ENCODE data around the gene RPL36.
A peak's percentile ranks its signal among the peaks of the same experiment; 100 is the strongest.
"Not testable (repeated sequence)": the region's sequence is repeated elsewhere in the genome, so short reads cannot be mapped to it uniquely, and the experiment has no call there.

RPL36 gene

DNA sequence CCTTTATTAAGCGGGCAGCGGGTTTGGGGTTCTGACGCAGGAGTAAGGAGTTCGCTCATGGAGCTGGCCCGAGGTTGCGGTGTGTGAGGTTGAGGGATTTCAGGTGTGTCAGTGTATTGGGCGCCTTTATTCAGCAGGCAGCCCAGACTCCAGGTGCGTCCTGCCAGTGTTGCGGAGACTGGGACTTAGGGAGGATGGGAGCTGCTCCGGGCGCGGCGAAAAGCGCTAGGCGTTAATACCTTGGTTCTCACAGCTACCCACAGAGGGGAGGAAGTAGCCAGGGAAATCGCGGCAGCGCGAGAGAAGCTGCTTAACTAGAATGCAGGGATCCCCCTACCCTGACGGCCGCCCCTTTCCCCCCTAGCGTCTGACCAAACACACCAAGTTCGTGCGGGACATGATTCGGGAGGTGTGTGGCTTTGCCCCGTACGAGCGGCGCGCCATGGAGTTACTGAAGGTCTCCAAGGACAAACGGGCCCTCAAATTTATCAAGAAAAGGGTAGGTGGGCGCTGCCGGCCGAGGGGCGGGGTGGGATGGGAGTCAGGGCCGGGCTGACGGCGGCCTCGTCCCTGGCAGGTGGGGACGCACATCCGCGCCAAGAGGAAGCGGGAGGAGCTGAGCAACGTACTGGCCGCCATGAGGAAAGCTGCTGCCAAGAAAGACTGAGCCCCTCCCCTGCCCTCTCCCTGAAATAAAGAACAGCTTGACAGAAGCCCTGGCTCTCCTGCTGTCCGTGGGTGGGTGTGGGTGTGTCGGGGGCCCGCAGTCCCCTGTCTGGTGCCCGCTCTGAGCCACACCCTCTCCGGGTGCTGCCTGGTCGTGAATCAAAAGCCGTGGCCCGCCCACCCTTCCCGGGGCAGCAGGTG lies 1.1 kb downstream of the RPL36 start:
- DNase-seq (ENCODE audit: low spot score): peak; percentile 52

DNA sequence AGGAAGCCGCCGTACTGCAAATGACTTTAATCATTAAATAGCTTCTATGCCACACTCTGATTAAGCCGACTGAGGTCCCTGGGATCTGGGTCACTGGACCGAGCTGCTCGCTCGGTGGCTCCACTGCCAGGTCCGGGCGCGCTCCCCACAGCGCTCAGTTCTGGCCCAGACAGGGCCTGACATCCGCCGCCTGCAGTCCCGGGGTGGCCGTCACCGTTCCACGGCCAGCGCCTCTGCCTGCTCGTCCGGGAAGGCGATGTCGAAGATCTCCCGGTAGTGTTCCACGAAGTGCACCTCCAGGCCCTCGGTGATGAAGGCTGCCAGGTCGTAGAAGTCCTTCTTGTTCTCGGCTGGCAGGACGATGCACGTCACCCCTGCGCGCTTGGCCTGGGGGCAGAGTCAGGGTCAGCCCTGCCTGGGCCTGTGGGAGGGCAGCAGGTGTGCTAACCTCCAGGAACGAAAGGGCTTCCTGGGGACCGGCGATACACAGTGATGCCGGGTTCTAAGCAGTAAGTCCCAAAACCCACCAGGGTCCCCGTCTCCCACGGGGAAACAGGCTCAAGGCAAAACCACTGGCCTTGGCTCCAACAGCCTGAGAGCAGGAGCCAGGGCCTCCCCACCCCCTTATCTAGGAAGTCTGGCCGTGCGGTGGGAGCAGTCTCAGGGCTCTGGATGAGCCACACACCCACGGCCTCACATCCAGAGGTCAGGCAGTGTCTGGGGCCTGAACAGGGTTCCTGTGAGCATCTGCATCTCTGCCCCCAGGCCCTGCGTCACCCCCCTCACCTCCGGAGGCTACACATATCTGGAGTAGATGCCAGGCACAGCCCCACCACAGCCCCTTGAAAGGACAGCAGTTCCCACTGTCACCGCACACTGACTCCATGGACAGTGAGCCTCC lies 2.0 kb downstream of the RPL36 start:
- DNase-seq (ENCODE audit: low spot score): no peak

DNA sequence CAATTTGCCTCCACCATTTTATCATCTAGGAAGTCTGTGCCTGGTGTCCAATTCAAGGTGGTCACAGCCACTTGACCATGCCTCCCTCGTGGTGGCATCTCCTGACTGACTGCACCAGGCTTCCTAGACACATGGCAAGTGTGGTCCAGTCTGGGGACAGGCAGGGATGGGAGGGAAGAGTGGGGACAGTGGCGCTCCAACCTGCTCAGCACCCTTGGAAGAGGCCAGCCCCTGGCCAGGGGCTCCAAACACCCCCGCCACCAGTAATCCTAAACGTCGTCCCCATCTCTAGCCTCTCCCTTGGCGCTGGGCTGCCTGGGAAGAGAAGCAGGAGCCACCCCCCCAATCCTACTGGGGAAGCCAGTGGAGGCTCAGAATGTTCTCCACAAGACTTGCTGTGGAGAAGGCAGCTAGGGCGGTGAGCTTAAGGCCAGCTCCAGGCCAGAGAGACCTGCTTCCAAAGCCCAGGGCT lies 2.7 kb downstream of the RPL36 start:
- DNase-seq (ENCODE audit: low spot score): no peak

DNA sequence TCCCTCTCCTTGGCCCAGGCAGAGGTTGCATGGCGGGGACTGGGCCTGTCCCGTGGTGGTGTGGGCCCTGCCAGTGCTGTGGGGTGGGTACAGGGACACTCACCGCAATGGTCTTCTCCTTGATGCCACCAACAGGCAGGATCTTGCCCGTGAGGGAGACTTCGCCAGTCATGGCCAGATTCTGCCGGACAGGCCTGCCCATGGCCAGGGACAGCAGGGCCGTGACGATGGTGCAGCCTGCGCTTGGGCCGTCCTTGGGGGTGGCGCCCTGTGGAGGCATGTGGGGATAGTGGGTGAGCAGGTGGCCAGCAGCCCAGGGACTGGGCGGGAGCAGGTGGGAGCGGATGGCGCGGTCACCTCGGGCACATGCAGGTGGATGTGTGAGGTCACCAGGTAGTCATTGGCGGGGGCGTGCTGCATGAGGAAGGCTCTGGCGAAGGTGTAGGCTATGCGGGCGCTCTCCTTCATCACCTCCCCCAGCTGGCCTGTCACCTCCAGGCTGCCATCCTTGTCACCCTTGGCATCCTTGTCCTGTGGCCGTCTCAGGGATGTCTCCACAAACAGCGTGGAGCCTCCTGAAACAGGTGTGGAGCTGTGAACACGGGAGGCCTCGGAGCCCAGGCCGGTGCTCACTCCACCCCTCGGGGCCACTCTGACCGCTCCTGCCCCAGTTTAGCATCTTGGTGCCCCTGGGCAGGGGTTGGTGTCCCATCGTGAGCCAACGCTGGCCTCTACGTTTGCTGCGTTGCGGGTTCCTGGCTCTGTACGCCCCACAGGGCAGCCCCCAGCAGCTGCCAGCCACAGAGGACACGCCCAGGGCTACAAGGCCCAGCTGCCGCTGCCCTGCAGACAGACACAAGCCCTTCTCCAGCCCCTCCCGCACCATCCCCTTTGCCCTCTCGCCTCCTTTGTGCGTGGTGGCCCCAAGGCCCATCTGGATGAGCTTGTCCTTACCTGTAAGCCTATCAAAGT lies 3.4 kb downstream of the RPL36 start:
- DNase-seq (ENCODE audit: low spot score): no peak

DNA sequence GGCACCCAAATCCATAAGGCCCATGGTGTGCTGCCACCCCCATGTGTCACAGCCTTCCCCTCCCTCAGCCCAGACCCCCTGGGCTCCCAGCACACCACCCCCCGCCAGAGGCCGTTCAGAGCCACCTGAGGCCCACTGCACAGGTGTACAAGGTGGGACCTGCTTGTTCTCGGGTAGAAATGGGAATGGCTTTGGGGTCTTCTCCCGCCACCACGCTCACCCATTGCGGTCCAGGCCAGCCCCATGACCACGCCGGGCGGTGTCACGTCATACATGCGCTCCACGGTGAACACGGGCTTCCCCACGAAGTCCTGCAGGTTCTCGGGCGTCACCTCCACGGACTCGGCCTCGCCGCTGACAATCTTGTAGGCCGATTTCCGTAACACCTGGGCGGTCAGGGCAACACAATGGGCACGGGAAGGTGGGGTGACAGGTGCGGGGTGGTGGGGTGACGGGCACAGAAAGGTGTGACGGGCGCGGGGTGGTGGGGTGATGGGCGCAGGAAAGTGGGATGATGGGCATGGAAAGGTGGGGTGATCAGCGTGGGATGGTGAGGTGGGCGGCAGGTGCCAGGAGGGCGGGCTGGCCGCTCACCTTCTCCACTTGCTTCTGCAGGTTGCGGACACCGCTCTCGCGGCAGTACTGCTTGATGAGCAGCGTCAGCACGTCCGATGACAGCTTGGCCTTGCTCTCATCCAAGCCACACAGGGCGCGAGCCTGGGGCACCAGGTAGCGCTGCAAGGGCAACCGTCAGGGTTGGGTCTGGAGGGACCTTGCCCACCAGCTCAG lies 4.3 kb downstream of the RPL36 start:
- DNase-seq (ENCODE audit: low spot score): no peak

DNA sequence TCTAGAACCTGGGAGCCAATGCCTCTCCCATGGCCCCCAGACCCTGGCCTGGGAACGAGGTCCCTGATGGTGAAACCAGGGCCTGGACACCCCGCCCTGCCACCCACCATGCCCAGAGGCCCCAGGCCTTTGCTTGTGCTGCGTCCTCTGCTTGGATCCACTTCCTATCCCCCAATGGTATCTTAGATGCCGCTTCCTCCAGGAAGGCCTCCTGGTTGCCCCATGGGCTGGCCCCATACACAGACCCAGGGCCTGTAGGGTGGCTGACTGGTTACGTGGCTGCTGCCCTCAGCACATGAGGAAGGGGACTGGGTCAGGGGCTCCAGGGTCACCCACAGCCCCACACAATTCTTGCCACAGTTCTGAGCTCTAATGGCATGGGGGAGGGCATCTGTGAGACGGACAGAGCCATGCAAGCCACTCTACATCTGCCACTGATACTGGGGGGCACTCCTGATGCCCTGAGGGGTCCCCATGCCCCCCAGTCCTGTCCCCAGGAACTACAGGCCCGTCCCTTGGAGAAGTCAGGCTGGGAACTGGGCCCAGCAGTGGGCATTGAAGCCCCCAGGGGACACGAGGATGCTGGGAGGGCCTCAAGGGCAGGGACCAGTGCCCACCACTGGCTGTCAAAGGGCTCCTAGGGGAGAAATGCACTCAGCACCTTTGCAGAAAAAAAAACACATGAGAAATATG lies 5.0 kb downstream of the RPL36 start:
- no peak for DNase-seq (ENCODE audit: low spot score)

DNA sequence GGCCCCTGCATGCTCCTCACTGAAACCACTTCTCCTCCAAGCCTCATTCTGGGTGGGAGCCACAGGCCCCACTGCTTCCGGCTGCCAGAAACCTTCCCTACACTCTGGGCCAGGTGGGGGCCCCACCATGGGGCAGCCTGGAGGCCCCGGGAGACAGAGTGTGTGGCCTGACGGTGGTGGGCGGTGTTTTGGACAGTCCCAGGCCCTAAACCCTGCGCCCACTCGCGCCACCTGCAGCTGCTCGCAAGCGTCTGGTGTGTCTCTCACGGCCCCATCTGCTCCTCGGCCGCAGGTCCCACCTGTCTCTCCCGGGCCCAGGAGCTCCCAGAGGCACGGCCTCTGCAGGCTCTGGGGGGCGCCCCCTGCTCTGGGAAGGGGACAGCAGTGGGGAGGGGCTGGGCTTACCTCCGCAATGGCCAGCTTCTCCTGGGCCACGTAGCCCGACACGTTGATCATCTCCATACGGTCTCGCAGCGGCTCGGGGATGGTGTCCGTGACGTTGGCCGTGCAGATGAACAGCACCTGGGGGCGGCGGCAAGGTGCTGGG lies 5.6 kb downstream of the RPL36 start:
- DNase-seq (ENCODE audit: low spot score): no peak

DNA sequence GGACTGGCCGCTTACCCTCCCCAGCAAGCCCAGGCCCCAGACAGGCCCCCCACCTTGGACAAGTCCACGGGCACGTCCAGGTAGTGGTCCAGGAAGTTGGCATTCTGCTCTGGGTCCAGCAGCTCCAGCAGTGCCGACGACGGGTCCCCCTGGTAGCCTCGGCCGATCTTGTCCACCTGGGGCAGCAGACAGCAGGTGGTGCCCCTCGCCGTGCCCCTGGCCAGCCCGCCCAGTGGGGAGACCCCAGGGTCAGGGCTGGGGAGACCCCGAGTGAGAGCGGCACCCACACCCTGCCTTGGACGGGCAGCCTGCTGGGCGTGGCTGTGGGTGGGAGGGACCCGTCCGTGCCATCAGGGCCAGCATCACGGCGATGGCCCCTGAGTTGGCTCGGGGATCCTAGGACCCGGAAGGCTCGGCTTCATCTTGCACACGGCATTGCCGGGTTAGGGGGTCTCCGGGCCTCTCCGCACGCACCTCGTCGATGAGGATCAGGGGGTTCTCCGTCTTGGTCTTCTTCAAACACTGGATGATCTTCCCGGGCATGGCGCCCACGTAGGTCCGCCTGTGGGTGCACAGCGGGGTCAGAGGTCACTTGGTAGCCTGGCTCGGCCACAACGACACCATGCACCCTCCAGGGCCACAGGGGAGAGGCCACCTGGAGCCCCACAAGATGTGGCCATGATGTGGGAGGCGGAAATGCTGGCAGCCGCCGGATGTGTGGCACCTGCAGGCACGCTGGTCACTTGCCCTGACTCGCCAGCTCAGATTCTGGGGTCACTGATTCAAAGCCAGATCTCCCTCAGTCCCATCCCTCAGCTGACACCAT lies 6.3 kb downstream of the RPL36 start:
- no peak for DNase-seq (ENCODE audit: low spot score)

DNA sequence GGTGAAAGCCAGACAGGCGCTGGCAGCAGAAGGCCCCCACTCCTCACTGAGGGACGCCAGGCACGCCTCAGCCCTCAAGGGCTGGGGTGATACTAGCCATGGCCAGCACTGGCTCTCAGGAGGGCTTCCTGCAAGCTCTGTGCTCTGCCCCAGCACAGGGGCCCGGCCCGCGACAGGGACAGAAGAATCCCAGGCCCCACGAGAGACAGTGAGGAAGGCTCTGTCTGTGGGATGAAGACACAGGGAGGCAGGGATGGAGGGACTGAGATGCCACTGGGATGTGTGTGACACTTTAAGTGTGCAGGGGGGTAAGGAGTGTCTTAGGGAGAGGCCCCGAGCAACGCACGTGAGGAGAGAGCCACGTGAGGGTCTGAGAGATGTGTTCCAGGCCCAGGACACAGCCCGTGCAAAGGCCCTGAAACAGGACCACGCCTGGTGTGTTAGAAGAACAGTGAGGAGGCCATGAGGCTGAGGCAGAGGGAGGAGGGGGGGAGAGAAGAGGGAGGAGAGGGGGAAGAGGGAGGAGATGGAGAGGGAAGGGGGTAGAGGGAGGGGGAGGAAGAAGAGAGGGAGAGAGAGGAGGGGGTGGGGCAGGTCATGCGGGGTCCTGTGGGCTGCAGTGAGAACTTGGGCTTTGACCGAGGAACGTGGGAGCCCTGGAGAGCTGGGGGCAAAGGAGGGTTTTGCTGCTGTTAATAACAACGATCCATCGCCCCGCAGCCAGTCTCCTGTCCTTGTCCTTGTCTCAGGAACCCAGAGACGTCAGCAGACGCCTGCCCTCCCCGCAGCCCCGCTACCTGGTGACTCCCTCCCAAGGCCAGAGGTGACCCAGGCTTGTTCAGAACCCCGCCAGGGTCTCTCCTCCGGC lies 7.2 kb downstream of the RPL36 start:
- DNase-seq (ENCODE audit: low spot score): no peak

DNA sequence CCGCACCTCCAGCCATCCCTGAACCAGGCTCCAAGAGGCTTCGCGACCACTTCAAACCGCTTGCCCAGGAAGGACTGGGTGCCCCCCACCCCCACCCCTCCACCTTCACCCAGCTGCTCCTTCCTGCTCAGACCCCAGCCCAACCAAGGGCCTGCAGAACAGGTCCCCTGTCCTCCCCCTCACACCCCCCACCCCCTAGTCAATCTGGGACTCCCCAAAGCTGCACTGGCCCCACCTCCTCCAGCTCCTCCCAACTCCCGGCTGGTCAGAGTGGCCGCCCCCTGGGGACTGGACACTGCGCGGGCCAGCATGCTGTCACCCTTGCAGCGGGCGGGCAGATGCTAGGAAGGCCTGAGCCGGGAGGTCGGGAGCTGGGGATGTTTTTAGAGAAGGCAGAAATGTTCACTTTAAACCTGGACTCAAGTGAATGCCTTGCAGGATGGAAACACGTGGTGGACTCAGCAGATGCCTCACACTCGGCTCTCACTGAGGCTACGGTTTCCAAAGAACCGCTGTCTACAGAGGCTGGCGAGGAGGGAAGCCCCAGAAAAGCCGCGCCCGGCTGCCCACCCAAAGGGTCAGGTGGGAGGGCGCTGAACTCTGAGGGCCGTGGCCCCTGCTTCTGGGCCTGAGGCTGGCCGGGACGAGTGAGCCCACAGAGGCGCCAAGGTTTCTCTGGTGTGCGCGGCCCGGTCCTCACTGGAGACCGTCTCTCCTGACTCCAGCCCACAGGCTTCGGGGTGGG lies 8.0 kb downstream of the RPL36 start:
- DNase-seq (ENCODE audit: low spot score): no peak

DNA sequence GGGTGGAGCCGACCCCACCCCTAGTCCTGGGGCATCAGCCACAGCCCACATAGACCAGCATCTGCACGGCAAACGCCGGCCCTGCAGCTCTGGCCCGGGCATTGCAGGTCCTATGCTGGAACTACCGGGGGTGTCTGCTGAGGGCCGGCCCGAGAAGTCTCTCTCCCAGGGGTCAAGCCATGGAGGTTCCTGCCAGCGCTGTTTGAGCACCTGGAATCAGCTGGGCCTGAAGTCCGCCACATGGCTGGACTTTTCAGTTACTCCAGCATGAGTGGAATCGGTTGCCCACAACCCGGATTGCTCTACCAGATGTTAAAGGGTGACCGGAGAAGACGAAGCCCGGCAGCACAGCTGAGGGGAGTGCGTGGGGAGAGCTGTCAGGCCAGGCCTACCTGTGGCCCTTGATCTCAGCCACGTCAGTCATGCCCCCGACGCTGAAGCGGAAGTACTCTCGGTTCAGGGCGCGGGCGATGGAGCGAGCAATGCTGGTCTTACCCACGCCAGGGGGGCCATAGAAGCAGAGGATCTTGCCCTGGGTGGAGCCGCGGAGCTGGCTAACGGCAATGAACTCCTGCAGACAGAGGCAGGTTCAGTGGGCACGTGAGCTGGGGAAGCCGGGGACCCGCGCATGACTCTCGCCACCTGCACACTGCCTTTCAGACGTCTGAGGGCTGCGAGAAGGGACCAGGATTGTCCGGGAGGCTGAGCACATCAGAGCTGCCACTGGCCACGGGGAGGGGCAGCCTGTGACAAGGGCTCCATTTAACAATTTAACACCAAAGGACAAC lies 8.7 kb downstream of the RPL36 start:
- no peak for DNase-seq (ENCODE audit: low spot score)

DNA sequence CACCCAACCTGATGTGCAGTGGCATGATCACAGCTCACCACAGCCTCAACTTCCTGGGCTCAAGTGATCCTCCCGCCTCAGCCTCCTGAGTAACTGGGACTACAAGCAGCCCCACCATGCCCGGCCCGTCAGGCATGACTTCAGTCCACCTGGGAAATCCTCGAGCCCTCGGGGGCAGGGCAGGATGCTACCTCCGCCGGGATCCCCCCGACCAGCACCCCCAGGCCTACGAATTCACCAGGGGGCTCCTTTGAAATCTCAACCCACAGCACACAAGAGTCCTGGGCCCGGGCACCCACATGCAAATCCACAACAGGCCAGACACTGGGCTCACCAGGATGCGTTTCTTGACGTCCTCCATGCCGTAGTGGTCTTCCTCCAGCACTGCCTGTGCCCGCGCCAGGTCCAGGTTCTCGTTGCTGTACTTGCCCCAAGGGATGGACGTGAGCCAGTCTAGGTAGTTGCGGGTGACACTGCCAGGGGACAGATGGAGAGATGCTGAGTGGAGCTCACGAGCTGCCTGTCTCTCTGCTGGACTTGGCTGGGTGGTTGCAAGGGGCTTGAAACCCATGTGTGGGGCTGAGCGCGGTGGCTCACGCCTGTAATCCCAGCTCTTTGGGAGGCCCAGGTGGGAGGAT lies 10.5 kb downstream of the RPL36 start:
- DNase-seq (ENCODE audit: low spot score): no peak

DNA sequence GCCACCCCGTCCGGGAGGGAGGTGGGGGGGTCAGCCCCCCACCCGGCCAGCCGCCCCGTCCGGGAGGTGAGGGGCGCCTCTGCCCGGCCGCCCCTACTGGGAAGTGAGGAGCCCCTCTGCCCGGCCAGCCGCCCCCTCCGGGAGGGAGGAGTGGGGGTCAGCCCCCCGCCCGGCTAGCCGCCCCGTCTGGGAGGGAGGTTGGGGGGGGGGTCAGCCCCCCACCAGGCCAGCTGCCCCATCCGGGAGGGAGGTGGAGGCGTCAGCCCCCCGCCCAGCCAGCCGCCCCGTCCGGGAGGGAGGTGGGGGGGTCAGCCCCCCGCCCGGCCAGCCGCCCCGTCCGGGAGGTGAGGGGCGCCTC lies 11.9 kb downstream of the RPL36 start:
- DNase-seq (ENCODE audit: low spot score): not testable (repeated sequence)

DNA sequence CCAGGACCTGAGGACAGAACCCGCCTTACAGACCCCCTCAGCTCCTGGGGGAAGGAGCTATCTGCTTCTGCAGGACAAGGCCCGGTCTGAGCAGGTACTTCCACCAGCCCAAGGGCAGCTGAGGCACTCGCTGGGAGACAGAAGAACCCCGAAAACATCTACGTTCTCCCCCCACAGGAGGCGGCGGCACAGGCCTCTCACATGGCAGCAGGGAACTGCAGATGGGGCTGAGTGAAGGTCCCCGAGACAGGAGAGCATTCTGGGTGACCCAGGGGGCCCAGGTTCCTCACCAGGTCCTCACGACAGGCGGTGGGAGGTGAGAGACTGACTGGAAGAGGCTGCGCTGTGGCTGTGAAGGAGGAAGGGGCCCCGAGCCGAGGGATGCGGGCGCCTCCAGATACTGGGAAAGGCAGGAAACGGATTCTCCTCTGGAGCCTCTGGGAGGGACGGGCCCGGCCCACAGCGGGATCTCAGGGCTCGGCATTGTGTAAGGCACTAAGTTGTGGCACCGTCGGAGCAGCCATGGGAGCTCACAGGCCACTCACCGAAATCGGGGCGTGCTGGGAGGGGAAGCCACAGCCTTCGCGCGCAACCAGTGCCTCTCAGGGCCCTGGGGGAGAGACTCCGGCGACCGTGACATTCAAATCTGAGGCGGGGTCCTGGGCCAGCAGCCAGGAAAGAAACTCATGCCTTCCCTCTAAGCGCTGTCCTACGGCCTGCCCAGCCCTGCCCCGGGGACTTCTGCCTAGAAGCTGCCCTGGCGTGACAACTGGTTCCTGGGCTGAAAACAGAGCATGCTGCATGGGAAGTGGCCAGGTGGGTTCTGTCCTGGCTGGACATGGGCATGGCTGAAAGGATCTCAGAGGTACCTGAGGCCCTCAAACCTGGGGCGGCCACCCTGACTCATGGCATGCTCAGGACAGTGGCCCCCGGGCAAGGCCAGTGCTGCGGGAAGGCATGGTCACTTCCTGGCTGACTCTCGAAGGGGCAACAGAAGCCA lies 14.0 kb downstream of the RPL36 start:
- no peak for DNase-seq (ENCODE audit: low spot score)

DNA sequence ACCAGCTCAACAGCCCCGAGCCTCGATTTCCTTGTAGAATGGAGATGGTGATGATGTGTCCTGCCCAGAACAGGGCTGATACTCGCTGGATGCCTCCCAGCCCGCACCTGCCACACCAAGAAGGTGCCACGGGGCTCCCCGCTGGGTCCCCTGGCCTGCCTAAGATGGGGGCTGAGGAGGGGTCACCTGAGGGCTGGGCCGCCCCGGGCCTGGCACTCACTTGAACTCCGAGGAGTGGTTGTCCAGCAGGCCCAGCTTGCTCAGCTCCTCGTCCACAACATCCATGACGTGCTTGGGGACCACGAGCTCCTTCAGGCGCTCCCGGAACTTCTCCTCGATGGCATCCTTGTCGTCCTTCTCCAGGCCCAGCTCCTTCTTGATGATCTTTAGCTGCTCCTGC lies 15.5 kb downstream of the RPL36 start:
- no peak for DNase-seq (ENCODE audit: low spot score)

Measured in AG08396 (cell line).